NCI-H69 (cell line): ENCODE results near the gene CRIP2.

ENCODE experiments used
- DNase-seq: peaks from one replicate; lab custom pipeline; 2025; lab: John Stamatoyannopoulos, UW

The CRIP2 gene

DNA sequence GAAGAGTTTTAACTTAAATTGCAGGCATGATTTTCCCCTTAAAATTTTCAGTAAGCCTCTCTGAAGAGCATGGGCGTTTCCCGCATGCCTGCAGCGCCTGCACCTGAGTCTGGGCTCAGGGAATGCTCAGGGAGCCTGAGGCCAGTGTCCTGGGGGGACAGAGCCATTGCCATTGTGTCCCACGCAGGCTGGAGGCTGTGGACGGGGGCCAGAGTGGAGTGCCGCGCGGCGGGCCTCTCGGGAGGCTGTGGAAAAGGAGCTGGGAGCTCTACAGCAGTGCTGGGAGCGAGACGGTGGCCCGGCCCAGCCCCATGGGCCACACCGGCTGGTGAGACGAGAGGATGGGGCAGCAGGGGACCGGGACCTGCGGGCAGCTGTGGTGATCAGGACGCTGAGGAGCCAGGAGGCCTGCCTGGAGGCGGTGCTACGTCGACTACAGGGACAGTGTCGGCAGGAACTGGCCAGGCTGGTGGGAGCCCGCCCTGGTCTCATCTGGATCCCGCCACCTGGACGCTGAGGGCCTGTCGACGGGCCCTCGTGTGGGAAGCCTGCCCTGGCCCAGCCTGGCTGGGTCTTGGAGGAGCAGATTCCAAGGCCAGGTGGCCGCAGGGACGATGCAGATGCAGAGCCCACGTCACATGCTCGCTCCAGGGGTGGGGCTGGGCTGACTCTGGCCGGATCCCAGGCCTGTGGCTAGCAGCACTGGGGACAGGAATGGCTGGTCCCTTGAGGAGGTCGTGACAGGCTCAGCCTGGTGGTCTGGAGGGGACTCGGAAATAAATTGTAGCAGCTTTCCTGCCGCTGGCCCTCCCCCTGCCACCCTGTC lies 24.0 kb downstream of the CRIP2 start:
- no peak for DNase-seq

GRCh38 chr14:105499256-105500035 lies 24.8 kb downstream of the CRIP2 start:
- no peak for DNase-seq

- no peak for DNase-seq
Observed at GRCh38 chr14:105500036-105500725, 25.6 kb downstream of the CRIP2 start.

DNA sequence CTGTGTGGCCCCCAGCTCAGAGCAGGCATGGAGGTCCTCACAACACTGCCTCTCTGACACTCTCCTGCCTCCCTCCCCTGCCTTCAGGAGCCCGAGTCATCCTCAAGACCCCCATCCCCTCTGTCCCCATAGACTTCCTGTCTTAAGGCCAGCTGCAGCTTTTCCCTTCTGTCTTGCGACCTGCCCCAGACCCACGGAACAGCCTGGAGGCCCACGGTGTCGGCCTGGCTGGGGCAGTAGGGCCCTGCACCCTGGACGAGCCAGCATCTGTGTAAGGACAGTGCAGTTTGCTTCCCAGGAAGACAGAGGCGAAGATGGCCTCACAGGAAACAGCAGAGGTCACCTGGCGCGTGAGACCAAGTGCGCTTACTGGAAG lies 26.1 kb downstream of the CRIP2 start:
- no peak for DNase-seq

DNA sequence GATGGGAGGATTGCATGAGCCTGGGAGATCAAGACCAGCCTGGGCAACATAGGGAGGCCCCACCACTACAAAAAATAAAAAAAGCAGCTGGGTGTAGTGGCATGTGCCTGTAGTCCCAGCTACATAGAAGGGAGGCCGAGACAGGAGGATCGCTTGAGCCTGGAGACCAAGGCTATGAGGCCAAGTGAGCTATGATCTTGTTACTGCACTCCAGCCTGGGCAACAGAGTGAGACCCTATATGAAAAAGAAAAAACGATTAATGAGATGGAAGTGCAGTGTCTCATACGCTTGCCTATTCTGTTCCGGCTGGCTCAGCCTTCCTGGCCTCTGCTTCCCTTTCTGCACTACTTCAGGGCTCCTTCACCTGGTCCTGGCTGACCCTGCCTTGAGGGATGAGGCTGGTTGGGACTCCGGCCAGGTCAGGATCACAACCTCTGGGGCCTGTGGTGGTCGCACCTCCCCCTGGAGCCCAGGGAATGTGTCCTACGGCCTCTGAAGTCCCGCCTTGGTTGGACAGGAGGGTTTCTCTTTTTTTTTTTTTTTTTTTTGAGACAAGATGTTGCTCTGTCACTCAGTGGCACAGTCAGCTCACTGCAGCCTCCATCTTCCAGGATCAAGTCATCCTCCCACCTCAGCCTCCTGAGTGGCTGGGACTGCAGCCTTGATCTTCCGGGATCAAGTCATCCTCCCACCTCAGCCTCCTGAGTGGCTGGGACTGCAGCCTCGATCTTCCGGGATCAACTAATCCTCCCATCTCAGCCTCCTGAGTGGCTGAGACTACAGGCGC lies 27.1 kb downstream of the CRIP2 start:
- no peak for DNase-seq

- DNase-seq, result no peak
Observed at GRCh38 chr14:105502446-105503295, 28.1 kb downstream of the CRIP2 start.

DNA sequence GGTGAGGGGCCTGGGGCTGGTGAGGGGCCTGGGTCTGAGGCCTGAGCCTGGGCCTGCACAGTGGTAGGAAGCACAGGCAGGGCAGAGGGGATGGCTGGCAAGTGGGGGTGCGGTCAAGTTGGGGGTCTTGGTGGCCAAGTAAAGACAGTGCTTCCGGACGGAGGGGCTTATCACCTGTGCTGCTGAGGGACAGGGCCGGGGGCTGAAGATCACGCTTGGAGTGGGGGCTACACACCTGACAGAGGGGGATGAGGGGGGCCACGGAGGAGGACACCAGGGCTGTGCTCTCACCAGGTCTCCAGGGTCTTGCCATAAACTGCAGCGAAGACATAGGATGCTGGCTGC lies 28.6 kb downstream of the CRIP2 start:
- no peak for DNase-seq

DNA sequence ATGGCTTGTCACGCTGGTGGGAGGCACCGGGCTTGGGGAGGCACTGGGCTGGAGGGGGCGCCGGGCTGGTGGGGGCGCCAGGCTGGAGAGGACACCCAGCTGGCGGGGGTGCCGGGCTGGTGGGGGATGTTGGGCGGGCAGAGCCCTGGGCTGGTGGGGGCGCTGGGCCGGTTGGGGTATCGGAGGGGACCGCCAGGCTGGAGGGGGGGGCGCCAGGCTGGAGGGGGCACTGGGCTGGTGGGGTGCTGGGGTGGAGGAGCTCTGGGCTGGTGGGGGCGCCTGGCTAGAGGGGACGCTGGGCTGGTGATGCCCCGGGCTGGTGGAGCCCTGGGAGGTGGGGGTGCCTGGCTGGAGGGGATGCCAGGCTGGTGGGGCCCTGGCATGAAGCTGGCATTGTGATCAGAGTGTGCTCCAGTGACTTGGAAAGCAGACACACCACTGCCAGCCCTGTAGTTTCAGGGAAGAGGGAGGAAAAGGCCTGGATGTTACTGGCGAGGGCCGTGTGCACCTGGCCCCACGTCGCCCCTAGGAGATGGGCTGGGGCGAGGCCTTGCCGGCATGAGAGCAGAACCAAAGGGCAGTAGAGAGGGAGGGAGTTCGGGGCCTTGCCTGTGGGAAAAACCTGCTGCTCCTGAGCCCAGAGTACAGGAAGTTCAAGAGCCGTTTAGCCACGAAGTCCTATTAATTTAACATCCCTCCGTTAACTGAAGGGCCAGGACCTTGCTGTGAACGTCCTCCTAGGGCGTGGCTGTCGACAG lies 29.5 kb downstream of the CRIP2 start:
- no peak for DNase-seq

DNA sequence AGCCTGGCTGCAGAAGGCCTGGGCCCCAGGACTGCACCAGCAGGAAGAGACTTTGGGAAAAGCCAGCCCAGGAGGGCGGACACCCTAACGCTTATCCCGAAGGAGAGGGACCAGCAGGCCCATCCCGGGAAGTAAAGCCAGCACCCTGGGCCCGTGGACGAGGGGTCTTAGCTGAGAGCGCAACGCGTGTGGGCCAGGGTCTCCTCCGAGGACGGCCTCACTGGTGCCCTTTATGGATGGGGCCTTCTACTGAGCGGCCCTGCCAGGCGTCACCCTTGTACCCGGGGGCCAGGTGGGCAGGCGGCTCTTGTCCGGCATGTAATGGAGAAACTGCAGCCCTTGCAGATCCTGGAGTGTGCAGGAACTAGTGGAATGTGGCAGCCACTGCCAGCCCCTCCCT lies 30.5 kb downstream of the CRIP2 start:
- no peak for DNase-seq

DNA sequence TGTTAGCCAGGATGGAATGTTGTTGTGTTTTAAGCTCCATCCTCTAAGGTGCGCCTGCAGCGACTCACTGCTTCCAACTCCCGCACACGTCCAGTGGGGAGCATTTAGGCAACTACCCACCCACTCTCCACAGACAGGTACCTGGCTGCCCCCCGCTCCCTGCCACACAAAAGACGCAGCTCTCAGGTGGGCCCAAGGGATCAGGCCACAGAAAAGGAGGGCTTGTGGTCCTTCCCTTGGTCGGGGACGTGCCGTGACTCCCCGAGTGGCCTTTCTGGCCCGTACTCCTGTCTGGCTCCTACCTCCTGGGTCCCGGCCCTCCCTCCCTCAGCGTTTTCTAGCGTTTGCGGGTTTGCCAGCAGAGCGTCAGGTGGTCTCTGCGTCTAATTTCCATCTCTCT lies 32.6 kb downstream of the CRIP2 start:
- DNase-seq, result no peak

GRCh38 chr14:105508069-105508468 lies 33.4 kb downstream of the CRIP2 start:
- DNase-seq, result no peak

GRCh38 chr14:105508601-105509000 lies 34.0 kb downstream of the CRIP2 start:
- DNase-seq, result no peak

DNA sequence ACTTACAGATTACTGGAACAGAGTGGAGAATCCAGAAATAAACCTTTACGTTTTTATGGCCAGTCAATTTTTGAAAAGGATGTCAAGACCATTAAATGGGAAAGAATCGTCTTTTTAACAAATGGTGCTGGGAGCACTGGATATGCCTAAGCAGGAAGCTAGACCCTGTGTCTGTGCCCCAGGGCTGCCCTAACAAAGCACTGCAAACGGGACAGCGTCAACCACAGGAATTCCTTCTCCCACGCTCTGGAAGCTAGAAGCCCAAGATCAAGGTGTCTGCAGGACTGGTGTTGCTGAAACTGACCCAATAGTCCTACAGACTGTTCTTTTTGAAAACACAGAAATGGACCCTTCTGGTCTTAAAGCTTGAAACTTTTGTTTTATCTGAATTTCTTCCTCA lies 42.5 kb downstream of the CRIP2 start:
- DNase-seq, result no peak

DNA sequence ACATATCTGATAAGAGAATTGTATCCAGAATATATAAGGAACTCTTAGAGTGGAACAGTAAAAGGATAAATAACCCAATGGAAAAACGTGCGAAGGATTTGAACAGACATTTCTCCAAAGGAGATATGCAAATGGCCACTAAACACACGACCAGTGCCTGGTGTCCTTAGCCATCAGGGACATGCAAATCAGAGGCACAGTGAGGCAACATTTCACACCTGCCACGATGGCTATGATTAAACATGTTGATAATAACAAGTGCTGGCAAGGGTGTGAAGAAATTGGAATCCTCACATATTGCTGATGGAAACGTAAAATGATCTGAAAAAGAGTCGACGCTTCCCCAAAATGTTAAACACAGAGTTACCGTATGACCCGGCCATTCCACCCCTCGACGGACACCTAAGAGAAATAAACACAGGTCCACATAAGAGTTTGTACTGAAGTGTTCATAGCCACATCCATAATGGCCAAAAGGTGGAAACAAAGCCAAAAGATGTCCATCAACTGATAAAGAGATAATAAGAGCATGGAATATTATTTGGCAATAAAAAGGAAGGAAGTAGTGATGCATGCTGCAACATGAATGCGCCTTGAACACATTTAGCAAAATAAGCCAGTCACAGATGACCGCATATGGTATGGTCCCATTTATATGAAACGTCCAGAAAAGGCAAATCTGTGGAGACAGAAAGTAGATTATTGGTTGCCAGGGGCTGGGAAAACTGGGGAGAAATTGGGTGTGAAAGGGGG lies 45.5 kb downstream of the CRIP2 start:
- DNase-seq, result no peak

GRCh38 chr14:105525326-105525725 lies 50.7 kb downstream of the CRIP2 start:
- DNase-seq, result no peak

DNA sequence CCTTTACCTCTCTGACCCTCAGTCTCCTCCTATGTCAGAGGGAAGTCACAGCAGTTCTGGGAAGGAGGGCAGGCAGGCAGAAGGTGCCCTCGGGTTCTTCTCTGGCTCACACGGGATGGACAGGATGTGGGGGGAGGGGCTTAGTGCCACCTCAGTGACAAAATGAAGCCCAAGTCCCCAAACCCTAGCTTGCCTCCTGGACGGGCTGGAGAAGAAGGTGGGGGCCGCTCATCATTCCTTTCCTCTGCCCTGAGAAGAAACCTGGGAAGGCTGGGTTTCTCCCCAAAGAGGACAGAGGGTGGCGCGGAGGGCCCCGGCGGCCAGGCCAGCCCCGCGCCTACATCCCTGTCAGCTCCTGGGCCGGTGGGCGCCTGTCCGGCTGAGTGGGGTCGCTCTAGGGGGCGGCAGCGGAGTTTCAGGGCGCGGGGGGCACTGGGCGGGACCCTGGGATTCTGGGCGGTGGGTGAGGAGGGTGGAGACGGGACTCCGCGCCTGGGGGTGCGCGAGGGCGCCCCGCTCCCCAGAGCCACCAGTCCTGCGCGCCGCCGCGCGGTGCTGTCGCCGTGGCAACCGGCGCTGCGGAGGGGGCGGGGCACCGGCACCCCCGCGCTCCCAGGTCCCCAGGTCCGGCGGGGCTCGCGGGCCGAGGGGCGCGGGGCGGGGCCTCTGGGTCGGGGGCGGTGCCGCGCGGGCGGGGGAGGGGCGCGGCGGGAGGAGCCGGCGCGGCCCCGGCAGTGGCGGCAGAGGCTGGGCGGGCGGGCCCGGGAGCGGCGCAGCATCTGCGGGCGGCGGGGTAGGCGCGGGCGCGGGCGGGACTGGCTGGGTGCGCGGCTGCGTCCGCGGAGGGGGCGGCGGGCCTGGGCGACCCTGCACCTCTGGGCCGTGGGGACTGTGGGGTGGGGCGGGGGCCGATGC lies 51.5 kb downstream of the CRIP2 start, which contains the start of gene TMEM121:
Gene TMEM121 (plus strand): TSS at position 723 of the 915 bp plus-strand sequence. CDS start 2,252 bp downstream, outside the sequence.
- peak; percentile 78 for DNase-seq

DNA sequence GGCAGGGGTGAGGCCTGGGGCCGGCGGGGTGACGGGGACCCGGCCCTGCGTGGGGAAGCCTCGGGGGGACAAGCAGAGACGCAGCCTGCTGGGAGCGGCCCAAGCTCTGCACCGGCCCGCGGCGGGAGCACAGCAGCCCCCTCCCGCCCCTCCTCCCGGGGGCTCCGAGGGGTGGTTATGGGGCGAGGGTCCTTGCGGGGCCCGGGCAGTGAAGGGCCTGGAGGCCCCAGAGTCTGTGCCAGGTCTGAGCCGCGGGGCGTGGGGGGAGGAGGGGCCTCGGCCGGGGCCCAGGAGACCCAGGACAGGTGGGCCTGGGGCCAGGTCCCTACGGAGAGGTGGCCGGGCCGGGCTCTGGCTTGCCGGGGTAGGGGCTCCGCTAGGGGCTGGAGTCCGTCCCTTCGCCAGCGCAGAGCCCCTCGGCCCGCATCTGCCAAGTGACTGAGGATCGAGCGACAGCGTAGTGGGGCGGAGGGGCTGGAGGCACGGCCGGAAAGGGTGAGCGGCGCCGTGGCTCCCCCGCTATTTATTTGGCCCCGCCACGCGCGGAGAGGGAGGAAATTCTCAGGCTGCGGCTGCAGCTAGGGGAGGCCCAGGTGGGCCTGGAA lies 52.3 kb downstream of the CRIP2 start:
- DNase-seq, result peak; percentile 39

DNA sequence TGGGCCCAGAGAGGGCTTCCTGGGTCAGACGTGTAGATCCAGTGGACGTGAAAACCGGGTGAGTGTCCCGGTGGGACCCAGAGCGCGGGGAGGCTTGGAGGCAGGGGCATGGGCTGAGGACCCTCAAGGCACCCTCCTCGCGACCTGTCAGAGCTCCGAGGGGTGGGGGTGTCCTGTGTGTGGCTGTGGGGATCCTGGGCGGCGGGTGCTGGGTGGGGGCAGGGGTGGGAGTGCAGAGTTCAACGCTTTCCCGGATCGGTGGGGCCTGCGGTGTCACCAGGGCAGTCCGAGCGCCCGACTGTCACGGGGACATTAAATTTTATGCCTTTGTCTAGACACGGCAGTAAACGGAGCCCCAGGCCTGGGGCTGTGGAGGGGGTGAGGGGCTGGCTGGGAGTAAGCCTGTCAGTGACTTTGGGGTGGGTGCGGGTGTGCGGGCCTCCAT lies 52.8 kb downstream of the CRIP2 start:
- DNase-seq, result no peak
